ENCODE results near the gene MB. TPM values are rescaled to one million over a fixed set of nuclear protein-coding genes. Genes with fewer than 3 reads are reported as not detected.

MB gene
- total RNA-seq, 1 experiment from 2014 or later = not detected

- Mint-ChIP-seq H3K36me3 (ENCODE audit: insufficient read depth, unreplicated experiment) (no peaks in the 10 kb centered on the region), H3K4me1 (ENCODE audit: low read depth, unreplicated experiment) (no peaks in the 10 kb centered on the region), H3K27me3 (ENCODE audit: unreplicated experiment) (no peaks in the 10 kb centered on the region), H3K4me3 (ENCODE audit: low read depth, unreplicated experiment) (no peak overlapping the region), H3K27ac (ENCODE audit: unreplicated experiment) (no peak overlapping the region), H3K9me3 (ENCODE audit: low read depth, unreplicated experiment) (no peaks in the 10 kb centered on the region)
- CTCF ChIA-PET = no interaction called here
- intact Hi-C loops (cut with micrococcal nuclease; ENCODE audit: unreplicated experiment) = no loop called here
- no TSS peak for BruUV-seq (replicated peaks)
- no peak for DNase-seq
- TF ChIP-seq CTCF (IDR thresholded peaks at IDR 0.05; ENCODE audit: unreplicated experiment) = no peak
Observed at GRCh38 chr22:35609261-35609660, 7.9 kb downstream of the MB start.

GRCh38 chr22:35608088-35608487, 9.0 kb downstream of the MB start:
- Mint-ChIP-seq H3K36me3 (ENCODE audit: insufficient read depth, unreplicated experiment) (no peaks in the 10 kb centered on the region), H3K27ac (ENCODE audit: unreplicated experiment) (no peak overlapping the region), H3K9me3 (ENCODE audit: low read depth, unreplicated experiment) (no peaks in the 10 kb centered on the region), H3K4me3 (ENCODE audit: low read depth, unreplicated experiment) (no peak overlapping the region), H3K4me1 (ENCODE audit: low read depth, unreplicated experiment) (no peaks in the 10 kb centered on the region), H3K27me3 (ENCODE audit: unreplicated experiment) (no peaks in the 10 kb centered on the region)
- no peak for DNase-seq
- BruUV-seq (replicated peaks) = no TSS peak
- intact Hi-C loops (cut with micrococcal nuclease; ENCODE audit: unreplicated experiment) = no loop called here
- CTCF ChIA-PET = interaction anchor here (0.6 kb wide), 1 partner anchor 25 kb away, joined by 3 read pairs; no protein-coding TSS in a partner anchor
- no peak for TF ChIP-seq CTCF (IDR thresholded peaks at IDR 0.05; ENCODE audit: unreplicated experiment)

- BruUV-seq (replicated peaks) = no TSS peak
- TF ChIP-seq CTCF (IDR thresholded peaks at IDR 0.05; ENCODE audit: unreplicated experiment) = no peak
- Mint-ChIP-seq H3K9me3 (ENCODE audit: low read depth, unreplicated experiment) (no peaks in the 10 kb centered on the region), H3K4me3 (ENCODE audit: low read depth, unreplicated experiment) (no peak overlapping the region), H3K36me3 (ENCODE audit: insufficient read depth, unreplicated experiment) (no peaks in the 10 kb centered on the region), H3K27me3 (ENCODE audit: unreplicated experiment) (no peaks in the 10 kb centered on the region), H3K4me1 (ENCODE audit: low read depth, unreplicated experiment) (no peaks in the 10 kb centered on the region), H3K27ac (ENCODE audit: unreplicated experiment) (no peak overlapping the region)
- CTCF ChIA-PET = no interaction called here
- intact Hi-C loops (cut with micrococcal nuclease; ENCODE audit: unreplicated experiment) = no loop called here
- DNase-seq = no peak
Observed at GRCh38 chr22:35606916-35607315, 10.2 kb downstream of the MB start.

- no peaks in the 10 kb centered on the region for H3K4me1 Mint-ChIP-seq (ENCODE audit: low read depth, unreplicated experiment)
Observed at GRCh38 chr22:35605851-35606481, 11.2 kb downstream of the MB start.

More at GRCh38 chr22:35605851-35606481, 11.2 kb downstream of the MB start:
- BruUV-seq (replicated peaks) = no TSS peak
- CTCF ChIA-PET = no interaction called here
- TF ChIP-seq CTCF (IDR thresholded peaks at IDR 0.05; ENCODE audit: unreplicated experiment) = no peak
- no peaks in the 10 kb centered on the region for H3K36me3 Mint-ChIP-seq (ENCODE audit: insufficient read depth, unreplicated experiment)
- H3K27me3 Mint-ChIP-seq (ENCODE audit: unreplicated experiment) = no peaks in the 10 kb centered on the region
- H3K4me3 Mint-ChIP-seq (ENCODE audit: low read depth, unreplicated experiment) = no peak overlapping the region
- H3K9me3 Mint-ChIP-seq (ENCODE audit: low read depth, unreplicated experiment) = no peaks in the 10 kb centered on the region
- intact Hi-C loops (cut with micrococcal nuclease; ENCODE audit: unreplicated experiment) = no loop called here
- no peak overlapping the region for H3K27ac Mint-ChIP-seq (ENCODE audit: unreplicated experiment)
- no peak for DNase-seq

Measured in Calu3 (cell line).